ENCODE data around the gene TSPAN11.
"Not testable (repeated sequence)": the region's sequence is repeated elsewhere in the genome, so short reads cannot be mapped to it uniquely, and the experiment has no call there.

- TF ChIP-seq SUZ12 (IDR thresholded peaks at IDR 0.05; ENCODE audit: extremely low read depth, insufficient read depth, insufficient read length); ZNF274 (IDR thresholded peaks at IDR 0.05; ENCODE audit: low read depth, low read length): not testable (repeated sequence)
Measured at GRCh38 chr12:31027006-31027405, 100.5 kb downstream of the TSPAN11 start.

All from NT2/D1 (cell line).